HuH-7.5 (cell line): ENCODE results near the gene GNG2.
A peak's percentile ranks its signal among the peaks of the same experiment; 100 is the strongest.

ENCODE experiments used
- DNase-seq: peaks from one replicate; pipeline ENCODE4 v3.0.0; 2011; ENCODE audit warnings: low spot score

The GNG2 gene

DNA sequence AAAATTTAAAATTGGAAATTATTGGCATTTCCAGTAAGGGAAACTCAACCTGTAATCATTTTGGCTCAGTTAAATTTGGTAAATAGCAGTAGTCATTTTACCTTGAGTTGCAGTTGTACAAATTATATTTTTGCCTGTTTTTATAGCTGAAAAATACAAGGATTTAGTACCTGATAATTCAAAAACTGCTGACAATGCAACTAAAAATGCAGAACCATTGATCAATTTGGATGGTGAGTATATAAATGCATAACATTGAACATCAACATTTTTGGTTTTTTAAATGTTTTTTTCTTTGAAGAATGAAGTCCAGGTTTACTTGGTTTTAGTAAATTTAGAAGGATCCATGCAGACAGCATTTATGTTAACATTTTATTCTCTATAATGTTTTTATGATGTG lies 137.9 kb downstream of the GNG2 start:
- no peak for DNase-seq

DNA sequence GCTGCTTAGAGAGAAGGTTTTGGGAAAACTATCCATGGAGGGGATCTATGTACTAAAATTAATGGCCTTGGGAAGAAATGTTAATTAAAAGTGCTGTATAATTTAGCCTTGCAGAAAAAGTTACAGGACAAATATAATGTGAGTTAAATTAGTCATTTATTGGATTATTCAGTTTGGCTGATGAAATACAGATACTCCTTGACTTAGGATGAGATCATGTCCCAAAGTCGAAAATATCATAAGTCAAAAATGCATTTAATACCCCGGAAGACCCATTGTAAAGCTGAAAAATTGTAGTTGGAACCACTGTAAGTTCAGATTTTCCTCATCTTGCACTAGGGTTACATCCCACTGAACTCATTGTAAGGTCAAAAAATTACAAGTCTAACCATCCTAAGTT lies 138.7 kb downstream of the GNG2 start:
- DNase-seq: no peak

GRCh38 chr14:52000019-52000582 lies 139.7 kb downstream of the GNG2 start:
- DNase-seq: no peak

DNA sequence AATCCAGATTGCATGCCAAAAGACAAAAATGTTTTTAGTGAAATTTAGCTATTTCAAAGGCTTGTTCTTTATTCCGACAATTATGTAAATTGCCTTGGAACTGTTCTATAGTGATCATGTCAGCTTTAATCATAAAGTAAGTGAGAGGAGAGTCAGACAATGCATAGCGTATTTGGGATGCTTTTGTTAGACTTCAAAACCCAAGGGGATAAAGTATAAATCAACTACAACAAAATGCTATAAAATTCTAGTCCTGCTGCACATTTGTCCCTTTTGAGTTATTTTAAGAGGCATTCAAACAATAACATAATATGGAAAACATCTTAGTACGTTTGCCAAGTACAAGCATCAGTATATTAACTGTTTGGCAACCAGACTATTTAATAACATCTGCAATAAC lies 140.3 kb downstream of the GNG2 start:
- no peak for DNase-seq

GRCh38 chr14:52002542-52002941 lies 142.1 kb downstream of the GNG2 start:
- no peak for DNase-seq

- DNase-seq: no peak
These were observed 142.9 kb downstream of the GNG2 start for GRCh38 chr14:52003324-52003723.

DNA sequence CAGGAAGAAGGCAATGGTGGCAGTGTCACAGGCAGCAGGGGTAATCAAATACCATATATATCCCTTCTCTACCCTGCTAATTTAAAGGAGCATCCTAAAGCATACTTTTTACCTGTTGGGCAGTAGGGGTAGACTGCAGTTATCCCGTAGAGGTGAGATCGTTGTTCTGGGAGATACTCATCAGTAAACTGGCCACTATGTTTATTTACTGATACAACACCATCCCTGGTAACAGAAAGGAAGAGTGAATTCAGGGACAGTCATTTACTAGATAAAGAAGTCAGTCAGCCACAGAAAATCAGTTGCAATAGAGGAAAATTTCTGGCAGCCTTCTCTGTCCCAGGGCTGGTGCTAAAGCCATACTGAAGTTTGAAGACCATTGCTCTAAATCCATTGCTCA lies 145.2 kb downstream of the GNG2 start:
- DNase-seq: no peak

GRCh38 chr14:52006361-52006760 lies 145.9 kb downstream of the GNG2 start:
- no peak for DNase-seq

- no peak for DNase-seq
These were observed 146.8 kb downstream of the GNG2 start for GRCh38 chr14:52007211-52007610.

- DNase-seq: no peak
These were observed 147.2 kb downstream of the GNG2 start for GRCh38 chr14:52007637-52008036.

GRCh38 chr14:52008136-52008535 lies 147.7 kb downstream of the GNG2 start:
- no peak for DNase-seq

DNA sequence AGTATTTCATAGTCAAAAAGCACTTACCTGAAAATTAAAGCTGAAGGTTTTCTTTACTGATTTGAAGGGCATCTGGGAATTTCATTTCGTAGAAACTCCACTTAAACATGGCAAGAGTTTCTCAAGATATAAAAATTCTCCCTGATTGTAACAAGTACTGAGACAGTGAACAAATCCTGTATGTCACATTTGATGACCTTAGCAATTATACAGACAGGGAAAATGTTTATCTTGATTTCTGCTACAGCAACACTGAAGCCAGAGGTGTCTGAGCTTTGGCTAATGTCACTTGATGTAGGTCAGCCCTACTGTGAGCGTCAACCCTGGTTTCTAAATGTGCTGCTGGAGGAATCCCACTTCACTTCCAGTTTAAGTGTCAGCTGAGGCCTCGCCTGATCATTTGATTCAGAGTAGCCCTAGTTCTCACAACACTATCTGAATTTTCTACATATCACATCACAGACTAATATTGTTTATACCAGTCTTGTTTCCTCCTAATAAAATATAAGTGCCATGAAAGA lies 149.8 kb downstream of the GNG2 start:
- DNase-seq: no peak

DNA sequence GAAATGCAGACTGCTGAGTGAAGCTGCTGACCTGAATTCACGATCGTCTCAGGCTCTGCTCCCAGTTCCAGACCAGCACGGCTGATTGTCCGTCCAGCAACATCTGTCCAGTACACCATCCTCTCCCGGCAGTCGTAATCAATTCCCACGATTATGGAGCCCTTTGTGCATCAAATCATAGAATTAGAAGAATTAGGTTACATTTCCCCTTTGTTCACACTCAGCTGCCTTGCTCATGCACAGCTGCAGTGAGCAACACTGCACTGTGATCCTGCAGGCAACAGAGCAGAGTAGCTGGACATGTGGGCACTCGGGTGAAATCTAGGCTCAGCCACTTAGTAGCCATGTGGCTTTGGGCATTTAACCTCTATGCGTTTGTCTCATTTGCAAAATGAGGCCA lies 151.1 kb downstream of the GNG2 start:
- no peak for DNase-seq

GRCh38 chr14:52012635-52013034 lies 152.2 kb downstream of the GNG2 start:
- DNase-seq: no peak

DNA sequence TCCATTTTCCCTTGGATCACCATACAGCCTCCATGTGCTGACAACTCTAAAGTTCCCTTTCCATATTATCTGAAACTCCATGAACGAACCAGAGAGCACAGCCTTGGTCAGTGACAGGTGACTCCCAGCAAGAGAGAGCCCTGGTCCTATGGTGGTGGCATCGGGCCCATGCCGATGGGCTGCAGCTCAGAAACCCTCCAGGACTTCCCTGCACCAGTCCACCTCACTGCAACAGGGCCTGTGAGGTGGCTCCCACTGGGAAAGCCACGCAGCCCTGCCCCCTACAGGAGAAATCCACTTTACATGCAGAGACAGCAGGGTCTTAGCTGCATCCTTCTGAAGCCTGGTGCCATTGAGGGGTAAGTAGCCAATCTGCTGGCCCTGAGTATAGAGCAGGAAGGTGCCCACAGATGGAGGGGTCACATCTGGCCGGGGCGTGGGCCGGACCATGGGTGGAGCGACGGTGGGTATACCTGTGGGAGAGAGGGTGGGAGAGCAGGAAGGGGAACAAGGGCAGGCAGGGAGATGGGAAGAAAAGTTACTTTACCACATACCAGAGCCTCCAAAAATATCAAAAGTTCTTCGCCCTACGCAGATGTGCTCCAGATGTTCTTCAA lies 153.7 kb downstream of the GNG2 start:
- DNase-seq: no peak

DNA sequence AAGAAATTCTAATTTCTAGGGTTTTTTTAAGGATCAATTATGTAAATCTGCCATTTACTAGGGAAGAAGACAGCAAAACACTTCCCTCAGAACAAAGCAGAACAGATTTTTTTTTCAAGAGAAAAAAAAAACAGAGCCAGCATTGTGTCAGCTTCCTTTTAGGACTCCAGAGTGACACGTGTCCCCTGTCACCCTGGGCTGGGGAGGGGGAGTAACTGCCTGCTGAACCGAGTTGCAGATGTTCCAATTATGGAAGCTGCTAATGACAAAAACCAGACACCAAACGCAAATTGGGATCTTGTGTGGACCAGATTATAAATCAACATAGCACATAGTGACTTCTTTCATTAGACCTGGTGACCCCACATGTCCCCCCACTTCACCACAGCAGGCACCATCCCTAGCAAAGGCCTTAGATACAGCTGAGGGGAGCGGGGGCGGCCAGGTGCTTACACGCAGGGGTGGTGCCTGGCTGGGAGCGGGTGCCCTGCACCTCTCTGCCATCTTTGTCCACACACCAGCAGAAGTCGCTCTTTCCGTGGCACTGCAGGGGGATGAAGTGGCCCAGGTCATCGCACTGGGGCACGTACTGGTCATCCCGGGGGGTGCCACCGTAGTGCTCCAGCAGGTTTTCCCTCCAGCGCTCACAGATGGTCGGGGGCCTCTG lies 154.3 kb downstream of the GNG2 start:
- no peak for DNase-seq

DNA sequence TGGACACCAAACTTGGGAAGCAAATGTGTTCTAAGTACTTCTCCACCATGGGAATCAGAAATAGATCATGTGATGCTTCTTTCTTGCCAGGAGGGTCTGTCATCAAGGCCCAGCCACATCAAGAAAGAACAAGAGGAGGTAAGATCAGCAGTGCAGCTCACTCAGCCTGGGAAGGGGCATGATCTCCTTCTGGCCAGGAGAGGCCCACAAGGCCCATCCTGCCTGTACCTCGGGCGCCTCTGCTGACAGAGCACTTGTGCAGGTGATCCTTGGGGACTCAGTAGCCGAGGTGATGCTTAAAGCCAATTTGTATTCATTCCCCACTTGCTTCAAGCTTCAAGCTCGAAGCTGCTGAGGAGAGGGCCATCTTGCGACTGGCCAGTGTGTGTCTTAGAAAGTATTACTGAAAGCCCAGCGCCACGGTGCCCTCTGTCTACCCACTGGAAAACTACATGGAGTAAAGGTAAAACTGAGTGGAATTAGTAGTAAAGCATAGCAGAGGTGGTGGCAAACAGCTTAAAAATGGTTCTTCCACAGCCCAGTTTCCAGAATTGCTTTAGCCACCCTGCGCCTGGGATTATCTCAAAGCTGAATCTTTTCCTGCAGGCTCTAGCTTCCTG lies 155.1 kb downstream of the GNG2 start:
- peak; percentile 12 for DNase-seq

DNA sequence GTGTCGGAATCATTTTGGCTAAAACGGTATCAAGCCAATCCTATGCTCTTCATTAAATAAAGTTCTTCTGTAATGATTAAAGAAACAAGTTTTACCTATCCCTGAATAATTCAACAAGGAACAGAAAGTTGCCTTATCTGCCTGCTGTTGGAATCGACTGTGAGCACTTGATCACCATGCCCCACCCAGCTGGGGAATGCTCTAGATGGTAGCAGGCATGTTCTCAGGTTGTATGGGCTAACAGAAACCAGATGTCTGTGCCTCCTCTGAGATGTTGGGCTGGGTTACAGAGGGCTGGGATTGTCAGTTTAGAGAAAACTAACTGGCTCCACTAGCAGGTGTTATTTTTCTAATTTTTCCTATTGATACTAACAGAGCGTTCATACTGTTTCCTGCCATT lies 157.8 kb downstream of the GNG2 start:
- DNase-seq: no peak

- DNase-seq: no peak
These were observed 158.6 kb downstream of the GNG2 start for GRCh38 chr14:52018970-52019369.
